ENCODE data around the gene PI4K2A.
"Not testable (repeated sequence)": the region's sequence is repeated elsewhere in the genome, so short reads cannot be mapped to it uniquely, and the experiment has no call there.

The PI4K2A gene

GRCh38 chr10:97686301-97686961, 46.0 kb downstream of the PI4K2A start:
- FAIRE-seq (no peak), DNase-seq (ENCODE audit: insufficient read length, low spot score) (no peak)
- TF ChIP-seq CTCF (IDR thresholded peaks at IDR 0.05; ENCODE audit: insufficient read depth, missing control alignments): no peak

GRCh38 chr10:97686962-97687784, 46.7 kb downstream of the PI4K2A start, which contains the start of gene AVPI1:
Gene AVPI1 (minus strand): TSS chr10:97687241. CDS start chr10:97679905, 7,336 bp downstream.
- TF ChIP-seq CTCF (IDR thresholded peaks at IDR 0.05; ENCODE audit: insufficient read depth, missing control alignments): no peak
- FAIRE-seq: no peak
- peak; percentile 92 for DNase-seq (ENCODE audit: insufficient read length, low spot score)

- DNase-seq (ENCODE audit: insufficient read length, low spot score) (no peak), FAIRE-seq (no peak)
- TF ChIP-seq CTCF (IDR thresholded peaks at IDR 0.05; ENCODE audit: insufficient read depth, missing control alignments): no peak
Measured at GRCh38 chr10:97687785-97688781, 47.6 kb downstream of the PI4K2A start.

- DNase-seq (ENCODE audit: insufficient read length, low spot score): no peak
- FAIRE-seq: no peak
- TF ChIP-seq CTCF (IDR thresholded peaks at IDR 0.05; ENCODE audit: insufficient read depth, missing control alignments): no peak
Measured at GRCh38 chr10:97689559-97690020, 49.1 kb downstream of the PI4K2A start.

GRCh38 chr10:97690133-97690532, 49.7 kb downstream of the PI4K2A start:
- FAIRE-seq (no peak), DNase-seq (ENCODE audit: insufficient read length, low spot score) (no peak)
- TF ChIP-seq CTCF (IDR thresholded peaks at IDR 0.05; ENCODE audit: insufficient read depth, missing control alignments): no peak

GRCh38 chr10:97698072-97698655, 57.7 kb downstream of the PI4K2A start:
- not testable (repeated sequence) for DNase-seq (ENCODE audit: insufficient read length, low spot score); FAIRE-seq
